ENCODE measurements around the gene XPNPEP1. TPM values are rescaled to one million over a fixed set of nuclear protein-coding genes. Genes with fewer than 3 reads are reported as not detected.

XPNPEP1 gene
- total and polyA plus RNA-seq, 2 of the 4 experiments (the other 2 are of a cell fraction) = 164 to 311 TPM

DNA sequence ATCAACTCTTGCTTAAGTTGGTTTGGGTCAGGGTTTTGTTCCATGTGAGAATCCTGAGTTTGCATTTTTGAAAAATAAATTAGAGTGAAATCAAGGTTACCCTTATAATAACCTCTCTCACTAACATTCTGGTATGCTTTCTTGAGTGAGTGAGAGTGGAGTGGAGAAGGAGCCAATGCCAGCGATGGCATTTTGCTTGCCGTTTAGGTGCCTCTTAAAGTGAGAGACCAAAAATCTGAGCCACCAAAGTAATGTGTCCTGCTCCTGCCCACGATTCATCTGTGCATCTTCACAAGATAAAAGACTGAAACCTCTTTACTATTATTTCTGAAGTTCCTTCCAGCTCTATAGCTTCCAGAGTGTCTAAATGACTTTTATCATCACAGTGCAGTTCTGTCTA, 23.4 kb upstream of the XPNPEP1 start:
- no peak overlapping the region for H3K56ac ChIP-seq (ENCODE audit: extremely low read depth, insufficient read depth, low read length)
- H4K20me1 ChIP-seq (ENCODE audit: insufficient read depth, low read length) = no peaks in the 10 kb centered on the region
- no peak overlapping the region for H2AK9ac ChIP-seq (replicated peaks; ENCODE audit: low read depth, low read length, poor library complexity)
- dilution Hi-C loops (cut with HindIII; ENCODE audit: low sequenced_read_pairs, unreplicated experiment) (no loop called here), in situ Hi-C loops (cut with MboI; ENCODE audit: low sequenced_read_pairs) (no loop called here), intact Hi-C loops (cut with micrococcal nuclease) (no loop called here)
- ChIA-PET POLR2A (ENCODE audit: unreplicated experiment) (no interaction called here), CTCF (no interaction called here)
- 40% methylated on average over 2 of the region's 3 CpGs; no CpG with 5 or more reads in 1 of the 2 experiments for WGBS, 2 experiments (ENCODE audit: extremely low coverage in 2 of 2, insufficient read length in 1 of 2)
- no peak overlapping the region for H2BK20ac ChIP-seq (ENCODE audit: low read depth, low read length)
- H4K5ac ChIP-seq (ENCODE audit: low read depth, low read length) = no peak overlapping the region
- H4K91ac ChIP-seq (ENCODE audit: insufficient read depth, low read depth, low read length) = no peak overlapping the region
- no peaks in the 10 kb centered on the region for H3K36me3 ChIP-seq (ENCODE audit: control insufficient read depth, insufficient read depth, low read length)
- H3K27ac ChIP-seq (ENCODE audit: insufficient read depth, low read length) = no peak overlapping the region
- H2AK5ac ChIP-seq (ENCODE audit: low read depth, low read length) = no peak overlapping the region
- H3K79me1 ChIP-seq (ENCODE audit: low read depth in 1 of 2, low read length in 2 of 2) = no peaks in the 10 kb centered on the region
- H2BK15ac ChIP-seq (ENCODE audit: low read depth, low read length) = no peak overlapping the region
- H2BK120ac ChIP-seq (ENCODE audit: low read depth, low read length) = no peak overlapping the region
- H3K4ac ChIP-seq (ENCODE audit: low read depth, low read length) = no peak overlapping the region
- no TSS peak for BruUV-seq (replicated peaks)
- no peaks in the 10 kb centered on the region; the same call in 1 of the 2 replicates for H3K4me1 ChIP-seq (ENCODE audit: control insufficient read depth, insufficient read depth, low read length)
- H3K14ac ChIP-seq (replicated peaks; ENCODE audit: low read depth, low read length) = no peak overlapping the region
- no peak for DNase-seq
- no peak overlapping the region for H2BK5ac ChIP-seq (ENCODE audit: low read depth, low read length, poor library complexity, severe bottlenecking)
- H3K27me3 ChIP-seq (ENCODE audit: control insufficient read depth, insufficient read depth, low read length) = no peaks in the 10 kb centered on the region
- no peak overlapping the region for H4K8ac ChIP-seq (ENCODE audit: low read depth in 2 of 2, low read length in 2 of 2)
- TF ChIP-seq MAFK (IDR thresholded peaks at IDR 0.05; ENCODE audit: low read depth, low read length) (no peak), POLR2A (IDR thresholded peaks at IDR 0.05; ENCODE audit: low read depth, low read length) (no peak), CHD1 (IDR thresholded peaks at IDR 0.05; ENCODE audit: low read depth, low read length) (no peak), RCOR1 (IDR thresholded peaks at IDR 0.05; ENCODE audit: insufficient replicate concordance, low read length) (no peak), CEBPB (IDR thresholded peaks at IDR 0.05; ENCODE audit: low read depth, low read length) (no peak), MXI1 (IDR thresholded peaks at IDR 0.05; ENCODE audit: borderline replicate concordance, low read depth, low read length) (no peak), RAD21 (IDR thresholded peaks at IDR 0.05; ENCODE audit: low read length) (no peak), BHLHE40 (IDR thresholded peaks at IDR 0.05; ENCODE audit: low read depth, low read length) (no peak), RFX5 (IDR thresholded peaks at IDR 0.05; ENCODE audit: low read depth, low read length) (no peak), MAZ (IDR thresholded peaks at IDR 0.05; ENCODE audit: borderline replicate concordance, low read depth, low read length) (no peak), SMC3 (IDR thresholded peaks at IDR 0.05; ENCODE audit: low read depth, low read length) (no peak), FOS (IDR thresholded peaks at IDR 0.05; ENCODE audit: low read depth, low read length) (no peak), NFE2L2 (IDR thresholded peaks at IDR 0.05; ENCODE audit: low read depth, low read length) (no peak)
- TF ChIP-seq, protein P1, sequence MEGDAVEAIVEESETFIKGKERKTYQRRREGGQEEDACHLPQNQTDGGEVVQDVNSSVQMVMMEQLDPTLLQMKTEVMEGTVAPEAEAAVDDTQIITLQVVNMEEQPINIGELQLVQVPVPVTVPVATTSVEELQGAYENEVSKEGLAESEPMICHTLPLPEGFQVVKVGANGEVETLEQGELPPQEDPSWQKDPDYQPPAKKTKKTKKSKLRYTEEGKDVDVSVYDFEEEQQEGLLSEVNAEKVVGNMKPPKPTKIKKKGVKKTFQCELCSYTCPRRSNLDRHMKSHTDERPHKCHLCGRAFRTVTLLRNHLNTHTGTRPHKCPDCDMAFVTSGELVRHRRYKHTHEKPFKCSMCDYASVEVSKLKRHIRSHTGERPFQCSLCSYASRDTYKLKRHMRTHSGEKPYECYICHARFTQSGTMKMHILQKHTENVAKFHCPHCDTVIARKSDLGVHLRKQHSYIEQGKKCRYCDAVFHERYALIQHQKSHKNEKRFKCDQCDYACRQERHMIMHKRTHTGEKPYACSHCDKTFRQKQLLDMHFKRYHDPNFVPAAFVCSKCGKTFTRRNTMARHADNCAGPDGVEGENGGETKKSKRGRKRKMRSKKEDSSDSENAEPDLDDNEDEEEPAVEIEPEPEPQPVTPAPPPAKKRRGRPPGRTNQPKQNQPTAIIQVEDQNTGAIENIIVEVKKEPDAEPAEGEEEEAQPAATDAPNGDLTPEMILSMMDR (conservative IDR thresholded peaks at IDR 0.05; ENCODE audit: low read depth, low read length) = no peak
- TF ChIP-seq, protein P2, sequence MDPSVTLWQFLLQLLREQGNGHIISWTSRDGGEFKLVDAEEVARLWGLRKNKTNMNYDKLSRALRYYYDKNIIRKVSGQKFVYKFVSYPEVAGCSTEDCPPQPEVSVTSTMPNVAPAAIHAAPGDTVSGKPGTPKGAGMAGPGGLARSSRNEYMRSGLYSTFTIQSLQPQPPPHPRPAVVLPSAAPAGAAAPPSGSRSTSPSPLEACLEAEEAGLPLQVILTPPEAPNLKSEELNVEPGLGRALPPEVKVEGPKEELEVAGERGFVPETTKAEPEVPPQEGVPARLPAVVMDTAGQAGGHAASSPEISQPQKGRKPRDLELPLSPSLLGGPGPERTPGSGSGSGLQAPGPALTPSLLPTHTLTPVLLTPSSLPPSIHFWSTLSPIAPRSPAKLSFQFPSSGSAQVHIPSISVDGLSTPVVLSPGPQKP (IDR thresholded peaks at IDR 0.05; ENCODE audit: borderline replicate concordance, low read depth, low read length) = no peak
- TF ChIP-seq, protein P3, sequence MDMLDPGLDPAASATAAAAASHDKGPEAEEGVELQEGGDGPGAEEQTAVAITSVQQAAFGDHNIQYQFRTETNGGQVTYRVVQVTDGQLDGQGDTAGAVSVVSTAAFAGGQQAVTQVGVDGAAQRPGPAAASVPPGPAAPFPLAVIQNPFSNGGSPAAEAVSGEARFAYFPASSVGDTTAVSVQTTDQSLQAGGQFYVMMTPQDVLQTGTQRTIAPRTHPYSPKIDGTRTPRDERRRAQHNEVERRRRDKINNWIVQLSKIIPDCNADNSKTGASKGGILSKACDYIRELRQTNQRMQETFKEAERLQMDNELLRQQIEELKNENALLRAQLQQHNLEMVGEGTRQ (IDR thresholded peaks at IDR 0.05; ENCODE audit: low read depth, low read length) = no peak
- H3K9ac ChIP-seq (ENCODE audit: low read depth, low read length) = no peak overlapping the region
- H3K4me2 ChIP-seq (ENCODE audit: low read depth, low read length) = no peak overlapping the region
- H3K9me1 ChIP-seq (ENCODE audit: insufficient read depth, low read length) = no peaks in the 10 kb centered on the region
- H3K4me3 ChIP-seq (ENCODE audit: insufficient read depth, low read depth, low read length) = no peak overlapping the region
- no peaks in the 10 kb centered on the region for H3K9me3 ChIP-seq (ENCODE audit: control insufficient read depth, insufficient read depth, low read length)
- no peak overlapping the region for H2AFZ ChIP-seq (replicated peaks; ENCODE audit: low read length, poor library complexity)
- H3K18ac ChIP-seq (ENCODE audit: low read depth, low read length) = no peak overlapping the region
- H3K23ac ChIP-seq (ENCODE audit: low read depth, low read length) = no peak overlapping the region
- ATAC-seq (ENCODE audit: low read depth) = no peak

All from IMR-90 (cell line).